Myocyte (in vitro differentiated cells): ENCODE data around the gene NKD2. TPM values are rescaled to one million over a fixed set of nuclear protein-coding genes. Genes with fewer than 3 reads are reported as not detected.

Source experiments
- DNase-seq: peaks from one replicate; pipeline ENCODE4 v3.0.0-alpha.2; 2012; ENCODE audit warnings: low read depth
- total RNA-seq: library from RNA; depleted of rRNA; stranded (reverse); fragments of >200 nt; gene quantifications from 2 replicates; pipeline ENCODE4 v1.2.3, GENCODE V29; 2014

NKD2 gene
- total RNA-seq, 1 donor from 2014 or later, result not detected

DNA sequence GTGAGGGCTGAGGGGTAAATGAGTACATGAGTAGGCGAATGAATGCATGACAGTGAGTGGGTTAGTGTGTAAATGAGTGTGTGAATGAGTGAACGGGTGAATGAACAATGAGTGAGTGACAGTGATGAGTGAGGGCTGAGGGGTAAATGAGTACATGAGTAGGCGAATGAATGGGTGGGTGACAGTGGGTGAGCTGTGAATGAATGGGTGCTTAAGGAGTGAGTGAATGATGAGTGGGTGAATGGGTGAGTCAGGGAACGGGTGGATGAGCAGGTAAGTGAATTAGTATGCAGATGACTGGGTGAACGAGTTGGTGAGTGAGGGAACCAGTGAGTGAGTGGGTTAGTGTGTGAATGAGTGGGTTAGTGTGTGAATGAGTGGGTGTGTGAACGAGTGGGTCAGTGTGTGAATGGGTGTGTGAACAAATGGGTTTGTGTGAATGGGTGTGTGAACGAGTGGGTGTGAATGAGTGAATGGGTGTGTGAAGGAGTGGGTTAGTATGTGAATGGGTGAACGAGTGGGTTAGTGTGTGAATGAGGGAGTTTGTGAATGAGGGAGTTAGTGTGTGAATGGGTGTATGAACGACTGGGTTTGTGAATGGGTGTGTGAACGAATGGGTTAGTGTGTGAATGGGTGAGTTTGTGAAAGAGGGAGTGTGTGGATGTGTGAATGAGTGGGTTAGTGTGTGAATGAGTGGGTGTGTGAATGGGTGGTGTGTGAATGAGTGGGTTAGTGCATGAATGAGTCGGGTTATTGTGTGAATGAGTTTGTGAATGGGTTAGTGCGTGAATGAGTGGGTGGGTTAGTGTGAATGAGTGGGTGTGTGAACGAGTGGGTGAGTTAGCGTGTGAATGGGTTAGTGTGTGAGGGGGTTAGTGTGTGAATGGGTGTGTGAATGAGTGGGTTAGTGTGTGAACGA lies 32.9 kb downstream of the NKD2 start:
- DNase-seq, result no peak

- DNase-seq, result no peak
Measured at GRCh38 chr5:1042626-1043025, 34.0 kb downstream of the NKD2 start.

- no peak for DNase-seq
Measured at GRCh38 chr5:1043327-1043726, 34.7 kb downstream of the NKD2 start.

GRCh38 chr5:1044117-1044516 lies 35.5 kb downstream of the NKD2 start:
- no peak for DNase-seq

DNA sequence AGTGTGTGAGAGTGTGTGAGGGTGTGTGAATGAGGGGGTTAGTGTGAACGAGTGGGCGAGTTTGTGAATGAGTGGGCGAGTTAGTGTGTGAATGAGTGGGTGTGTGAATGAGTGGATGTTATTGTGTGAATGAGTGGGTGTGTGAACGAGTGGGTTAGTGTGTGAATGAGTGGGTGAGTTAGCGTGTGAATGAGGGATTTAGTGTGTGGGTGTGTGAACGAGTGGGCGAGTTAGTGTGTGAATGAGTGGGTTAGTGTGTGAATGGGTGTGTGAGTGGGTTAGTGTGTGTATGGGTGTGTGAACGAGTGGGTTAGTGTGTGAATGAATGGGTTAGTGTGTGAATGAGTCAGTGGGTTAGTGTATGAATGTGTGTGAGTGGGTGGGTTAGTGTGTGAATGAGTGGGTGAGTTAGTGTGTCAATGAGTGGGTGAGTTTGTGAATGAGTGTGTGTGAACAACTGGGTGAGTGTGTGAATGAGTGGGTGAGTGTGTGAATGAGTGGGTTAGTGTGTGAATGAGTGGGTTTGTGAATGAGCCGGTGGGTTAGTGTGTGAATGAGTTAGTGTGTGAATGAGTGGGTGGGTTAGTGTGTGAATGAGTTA lies 37.5 kb downstream of the NKD2 start:
- DNase-seq, result no peak

DNA sequence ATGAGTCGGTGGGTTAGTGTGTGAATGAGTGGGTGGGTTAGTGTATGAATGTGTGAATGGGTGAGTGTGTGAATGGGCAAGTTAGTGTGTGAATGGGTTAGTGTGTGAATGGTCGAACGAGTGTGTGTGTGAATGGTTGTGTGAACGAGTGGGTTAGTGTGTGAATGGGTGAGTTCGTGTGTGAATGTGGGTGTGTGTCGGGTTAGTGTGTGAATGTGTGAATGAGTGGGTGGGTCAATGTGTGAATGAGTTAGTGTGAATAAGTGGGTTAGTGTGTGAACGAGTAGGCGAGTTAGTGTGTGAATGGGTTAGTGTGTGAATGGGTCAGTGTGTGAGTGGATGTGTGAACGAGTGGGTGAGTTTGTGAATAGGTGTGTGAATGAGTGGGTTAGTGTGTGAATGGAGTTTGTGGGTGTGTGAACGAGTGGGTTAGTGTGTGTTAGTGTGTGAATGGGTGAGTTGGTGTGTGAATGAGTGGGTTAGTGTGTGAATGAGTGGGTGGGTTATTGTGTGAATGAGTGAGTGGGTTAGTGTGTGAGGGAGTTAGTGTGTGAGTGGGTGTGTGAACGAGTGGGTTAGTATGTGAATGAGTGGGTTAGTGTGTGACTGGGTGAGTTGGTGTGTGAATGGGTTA lies 38.8 kb downstream of the NKD2 start:
- DNase-seq, result no peak

DNA sequence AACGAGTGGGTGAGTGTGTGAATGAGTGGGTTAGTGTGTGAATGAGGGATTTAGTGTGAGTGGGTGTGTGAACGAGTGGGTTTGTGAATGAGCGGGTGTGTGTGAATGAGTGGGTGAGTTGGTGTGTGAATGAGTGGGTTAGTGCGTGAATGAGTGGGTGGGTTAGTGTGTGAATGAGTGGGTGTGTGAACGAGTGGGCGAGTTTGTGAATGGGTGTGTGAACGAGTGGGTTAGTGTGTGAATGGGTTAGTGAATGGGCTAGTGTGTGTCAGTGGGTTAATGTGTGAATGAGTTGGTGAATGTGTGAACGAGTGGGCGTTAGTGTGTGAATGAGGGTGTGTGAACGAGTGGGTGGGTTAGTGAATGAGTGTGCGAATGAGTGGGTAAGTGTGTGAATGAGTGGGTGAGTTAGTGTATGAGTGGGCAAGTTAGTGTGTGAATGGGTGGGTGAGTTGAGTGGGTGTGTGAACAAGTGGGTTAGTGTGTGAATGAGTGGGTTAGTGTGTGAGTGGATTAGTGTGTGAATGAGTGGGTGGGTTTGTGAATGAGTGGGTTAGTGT lies 39.6 kb downstream of the NKD2 start:
- no peak for DNase-seq

DNA sequence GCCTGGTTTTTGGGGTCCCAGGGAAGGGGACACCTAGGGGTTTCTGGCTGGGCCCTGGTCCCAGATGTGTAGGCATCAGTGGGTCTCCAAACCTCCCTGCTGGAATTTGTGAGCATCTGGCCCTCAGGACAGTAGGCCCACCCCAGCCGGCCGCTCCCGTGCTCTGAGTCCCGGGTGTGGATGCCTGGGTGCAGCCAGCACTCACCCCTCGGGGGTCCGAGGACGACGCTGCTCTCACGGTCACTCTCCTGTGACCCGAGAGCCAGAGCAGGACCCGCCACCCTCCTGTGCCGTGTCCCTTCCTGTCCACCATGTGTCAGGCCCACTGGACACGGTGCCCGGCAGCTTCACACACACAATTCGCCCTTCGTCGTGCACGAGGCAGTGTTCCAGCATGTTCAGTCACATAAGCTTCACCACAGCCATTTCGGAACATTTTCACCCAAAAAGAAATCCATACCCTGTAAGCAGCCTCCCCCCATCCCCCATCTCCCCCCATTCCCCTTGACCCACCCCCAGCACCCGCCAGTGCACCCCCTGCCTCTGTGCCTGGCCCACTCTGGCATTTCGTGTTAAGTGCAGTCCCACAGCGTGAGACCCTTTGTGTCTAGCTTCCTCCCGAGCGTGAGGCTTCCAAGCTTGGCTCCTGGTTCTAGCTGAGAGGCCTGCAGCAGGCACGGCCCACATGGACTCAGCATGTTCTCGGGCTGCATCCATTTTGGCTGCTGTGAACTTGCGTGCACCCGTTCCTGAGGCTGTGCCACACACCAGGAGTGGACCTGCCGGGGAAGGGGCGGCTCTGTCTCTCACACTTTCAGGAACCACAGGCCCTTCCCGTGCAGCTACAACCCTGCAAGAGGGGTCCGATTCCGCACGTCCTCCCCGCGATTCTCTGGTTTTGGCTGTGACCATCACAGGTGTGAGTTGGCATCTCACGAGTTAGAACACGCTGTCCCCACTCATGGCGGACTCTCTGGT lies 40.5 kb downstream of the NKD2 start:
- no peak for DNase-seq

- no peak for DNase-seq
Measured at GRCh38 chr5:1050423-1051365, 42.1 kb downstream of the NKD2 start.

GRCh38 chr5:1051366-1051720 lies 42.7 kb downstream of the NKD2 start:
- peak; percentile 63 for DNase-seq

DNA sequence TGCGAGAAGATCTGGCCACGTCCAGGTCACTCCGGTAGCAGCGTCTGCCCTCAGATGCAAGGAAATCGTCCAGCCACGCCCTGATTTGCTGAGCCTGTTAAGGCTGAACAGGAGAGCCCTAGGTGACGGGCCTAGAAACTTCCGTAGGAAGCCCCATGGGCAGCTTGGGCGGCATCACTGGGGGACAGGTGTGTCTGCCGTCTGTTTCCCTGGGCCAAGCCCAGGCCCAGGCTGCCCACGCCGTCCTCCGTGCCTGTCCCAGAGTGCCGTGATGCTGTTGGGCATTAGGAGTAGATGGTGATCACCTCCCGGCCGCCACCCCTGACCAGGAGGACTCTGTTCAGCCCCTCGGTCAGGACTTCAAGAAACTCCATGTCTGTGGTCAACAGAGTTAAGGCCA lies 43.5 kb downstream of the NKD2 start:
- DNase-seq, result no peak

GRCh38 chr5:1052641-1053390 lies 44.2 kb downstream of the NKD2 start:
- no peak for DNase-seq

GRCh38 chr5:1053391-1054017 lies 44.9 kb downstream of the NKD2 start:
- DNase-seq, result no peak

GRCh38 chr5:1054018-1054798 lies 45.6 kb downstream of the NKD2 start:
- no peak for DNase-seq

GRCh38 chr5:1054799-1055775 lies 46.5 kb downstream of the NKD2 start:
- no peak for DNase-seq

DNA sequence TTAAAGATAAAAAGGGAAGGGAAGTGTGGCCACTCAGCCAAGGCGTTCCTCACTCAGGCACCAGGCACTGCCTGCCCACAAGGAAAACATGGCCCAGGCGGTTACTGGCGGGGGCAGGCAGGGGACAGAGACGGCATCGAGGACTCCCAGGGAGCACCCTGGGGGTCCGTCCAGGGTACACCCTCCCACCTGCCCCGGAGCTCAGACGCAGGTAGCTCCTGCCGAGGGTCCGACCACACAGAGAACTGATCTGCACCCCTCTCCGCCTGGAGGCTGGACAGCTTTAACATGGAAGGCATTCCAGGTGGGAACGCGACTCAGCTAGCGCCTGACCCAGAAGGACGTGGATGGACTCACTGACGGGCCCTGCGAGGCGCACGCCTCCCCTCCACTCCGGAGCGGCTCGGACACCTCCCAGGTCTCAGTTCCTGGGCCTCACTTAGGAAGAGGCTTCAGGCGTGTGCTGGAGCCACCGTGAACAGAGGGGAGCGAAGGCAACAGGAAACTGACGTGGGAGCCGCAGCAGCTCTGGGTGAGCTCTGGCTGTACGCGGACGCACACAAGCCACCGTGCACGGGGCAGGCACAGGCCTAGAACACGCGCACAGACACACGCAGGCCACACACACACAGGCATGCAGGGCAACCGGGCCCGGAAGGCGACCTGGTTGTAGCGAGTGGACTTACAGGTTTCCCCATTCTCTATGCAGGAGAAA lies 47.5 kb downstream of the NKD2 start:
- no peak for DNase-seq
